D721Med (cell line): ENCODE results near the gene STXBP1.

ENCODE experiments used
- DNase-seq: peaks from one replicate; pipeline ENCODE4 v3.0.0; 2011; ENCODE audit warnings: low spot score; ENCODE audit not compliant: insufficient read length
- FAIRE-seq: peaks from 2 replicates; lab custom pipeline; 2011; peaks lifted over from hg19 to GRCh38; lab: Jason Lieb, UNC
- TF ChIP-seq, protein P1 (sequence below): IDR thresholded peaks from 2 replicates; pipeline ENCODE4 v1.5.1; 2012; ENCODE audit warnings: mild to moderate bottlenecking, control low read depth; ENCODE audit not compliant: insufficient read depth; ENCODE audit errors: missing control alignments

STXBP1 gene

DNA sequence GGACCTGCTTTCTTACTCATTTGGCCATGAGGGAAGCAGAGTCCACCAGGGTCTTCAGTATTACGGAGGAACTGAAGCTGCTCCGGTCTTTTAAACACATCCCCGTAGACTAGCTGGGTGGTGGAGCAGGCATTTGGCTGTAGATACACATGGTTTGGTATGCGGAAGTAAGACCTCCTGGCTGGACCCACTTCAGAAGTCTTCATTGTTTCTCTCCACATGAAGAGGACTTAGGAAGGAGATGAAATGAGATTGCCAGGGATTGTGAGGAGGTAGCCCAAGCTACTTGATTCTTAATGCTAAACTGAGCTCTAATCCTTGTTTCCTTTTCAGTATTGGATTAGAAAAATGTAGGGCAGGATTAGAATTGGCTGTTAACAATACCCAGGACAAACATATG lies 32.9 kb downstream of the STXBP1 start:
- DNase-seq (no peak), FAIRE-seq (peak; percentile 80)
- TF ChIP-seq, protein P1, sequence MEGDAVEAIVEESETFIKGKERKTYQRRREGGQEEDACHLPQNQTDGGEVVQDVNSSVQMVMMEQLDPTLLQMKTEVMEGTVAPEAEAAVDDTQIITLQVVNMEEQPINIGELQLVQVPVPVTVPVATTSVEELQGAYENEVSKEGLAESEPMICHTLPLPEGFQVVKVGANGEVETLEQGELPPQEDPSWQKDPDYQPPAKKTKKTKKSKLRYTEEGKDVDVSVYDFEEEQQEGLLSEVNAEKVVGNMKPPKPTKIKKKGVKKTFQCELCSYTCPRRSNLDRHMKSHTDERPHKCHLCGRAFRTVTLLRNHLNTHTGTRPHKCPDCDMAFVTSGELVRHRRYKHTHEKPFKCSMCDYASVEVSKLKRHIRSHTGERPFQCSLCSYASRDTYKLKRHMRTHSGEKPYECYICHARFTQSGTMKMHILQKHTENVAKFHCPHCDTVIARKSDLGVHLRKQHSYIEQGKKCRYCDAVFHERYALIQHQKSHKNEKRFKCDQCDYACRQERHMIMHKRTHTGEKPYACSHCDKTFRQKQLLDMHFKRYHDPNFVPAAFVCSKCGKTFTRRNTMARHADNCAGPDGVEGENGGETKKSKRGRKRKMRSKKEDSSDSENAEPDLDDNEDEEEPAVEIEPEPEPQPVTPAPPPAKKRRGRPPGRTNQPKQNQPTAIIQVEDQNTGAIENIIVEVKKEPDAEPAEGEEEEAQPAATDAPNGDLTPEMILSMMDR = no peak

DNA sequence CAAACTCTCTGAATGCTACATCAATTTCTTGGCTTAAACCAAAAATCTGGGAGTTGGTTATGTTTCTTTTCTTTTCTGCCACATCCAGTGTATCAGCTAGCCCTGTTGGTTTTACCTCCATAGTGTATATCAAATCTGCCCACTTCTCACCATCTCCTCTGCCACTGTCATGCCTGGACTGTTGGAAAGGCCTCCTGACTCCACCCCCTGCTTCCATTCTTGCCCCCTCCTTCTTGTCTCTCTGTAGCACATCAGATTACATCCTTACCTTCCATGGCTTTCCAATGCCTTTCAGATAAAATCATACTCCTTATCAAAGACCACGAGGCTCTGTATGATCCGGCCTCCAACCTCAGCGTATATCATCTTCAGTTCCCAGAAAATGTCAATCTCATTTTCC lies 35.4 kb downstream of the STXBP1 start:
- no peak for DNase-seq
- no peak for FAIRE-seq
- TF ChIP-seq, protein P1 = no peak

DNA sequence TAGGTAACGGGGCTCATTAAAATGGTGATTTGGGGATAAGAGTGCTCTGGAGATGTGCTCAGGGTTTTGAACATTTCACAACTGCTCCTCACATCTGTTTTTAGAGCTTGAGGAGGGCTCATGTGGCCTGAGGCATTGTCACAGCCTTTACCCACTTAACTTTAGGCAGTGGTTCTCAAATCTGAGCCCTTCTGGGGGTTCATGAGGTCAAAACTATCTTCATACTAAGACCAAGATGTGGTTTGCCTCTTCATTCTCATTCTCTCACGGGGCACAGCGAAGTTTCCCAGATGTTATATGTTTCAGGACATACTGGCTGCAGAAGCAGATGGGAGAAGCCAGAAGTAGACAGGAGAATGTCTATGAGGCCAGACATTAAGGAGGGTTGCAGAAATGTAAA lies 38.4 kb downstream of the STXBP1 start:
- TF ChIP-seq, protein P1 = no peak
- FAIRE-seq = no peak
- no peak for DNase-seq

DNA sequence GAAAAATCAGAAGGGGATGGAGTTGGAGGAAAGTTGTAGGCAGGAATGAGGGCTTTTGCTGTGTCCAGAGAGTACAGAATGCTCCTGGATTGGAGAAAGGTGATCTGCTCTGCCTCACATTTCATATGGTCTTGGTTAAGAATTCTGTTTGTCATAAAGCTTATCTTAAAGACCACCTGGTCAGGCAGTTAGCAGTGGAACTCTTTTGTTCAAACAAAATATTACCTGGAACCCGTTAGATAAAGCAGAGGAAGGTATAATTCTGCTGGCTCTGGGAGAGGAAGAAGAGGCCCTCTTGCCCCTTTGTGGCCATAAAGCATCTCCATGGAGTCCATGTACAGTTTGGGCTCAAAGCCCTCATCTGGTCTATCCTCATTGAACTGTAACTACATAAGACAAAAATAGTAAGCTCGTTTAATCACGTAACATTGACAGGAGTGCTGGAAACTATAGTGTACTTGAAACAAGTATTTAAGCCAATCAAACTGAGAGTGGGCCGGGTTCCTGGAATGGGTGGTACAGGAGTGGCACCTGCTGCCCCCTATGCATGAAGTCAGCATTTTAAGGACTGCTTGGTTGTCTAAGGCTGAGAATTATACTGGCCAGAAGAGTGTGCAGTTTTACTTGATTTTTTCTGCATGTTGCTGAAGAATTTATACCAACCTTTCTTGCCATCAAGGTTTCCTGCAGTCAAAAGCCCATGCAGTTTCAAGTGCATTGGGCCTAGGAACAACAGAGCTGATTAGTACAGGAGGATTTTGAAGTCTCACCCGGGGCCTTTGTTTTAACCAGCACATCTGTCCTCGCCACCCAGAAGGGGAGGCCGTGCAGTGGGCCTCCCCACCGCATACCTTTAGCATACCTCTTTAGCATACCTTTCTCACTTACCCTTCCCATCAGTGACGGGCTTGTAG lies 39.9 kb downstream of the STXBP1 start:
- FAIRE-seq = no peak
- TF ChIP-seq, protein P1 = no peak
- DNase-seq = no peak

DNA sequence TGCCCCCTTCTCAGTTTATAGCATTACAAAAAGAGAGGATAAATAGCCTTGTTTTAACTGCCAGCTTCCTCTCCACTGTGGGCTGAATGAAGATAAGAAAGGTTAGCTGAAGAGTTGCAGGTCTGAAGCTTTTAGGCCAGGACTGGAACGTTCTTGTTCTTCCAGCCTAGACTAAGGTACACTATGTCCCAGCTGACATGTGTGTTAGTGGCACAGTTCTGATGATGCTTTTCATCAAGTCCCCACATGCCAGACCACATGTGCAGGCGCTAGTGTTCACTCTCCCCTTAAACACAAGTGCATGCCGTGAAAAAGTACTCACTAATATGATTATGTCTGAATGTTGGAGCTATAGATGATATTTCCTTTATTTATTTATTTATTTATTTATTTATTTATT lies 40.7 kb downstream of the STXBP1 start:
- no peak for FAIRE-seq
- TF ChIP-seq, protein P1 = no peak
- no peak for DNase-seq

DNA sequence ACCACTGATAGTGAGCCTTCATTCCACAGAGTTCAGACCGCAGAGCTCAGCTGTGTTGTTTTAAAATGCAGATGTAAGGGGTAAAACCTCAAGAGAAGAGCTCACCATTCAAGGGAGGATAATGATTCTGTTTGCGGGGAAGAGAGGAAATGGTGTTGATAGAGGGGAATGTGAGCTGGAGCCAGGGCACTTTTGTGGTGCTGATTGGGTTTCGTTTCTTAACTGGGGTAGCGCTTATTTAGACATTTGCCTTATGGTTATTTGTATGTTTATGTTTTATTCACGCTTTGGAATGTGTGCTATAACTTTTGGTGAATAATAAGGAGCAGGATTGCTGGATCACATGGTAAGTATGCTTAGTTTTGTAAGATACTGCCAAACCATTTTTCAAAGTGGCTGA lies 42.5 kb downstream of the STXBP1 start:
- no peak for DNase-seq
- no peak for FAIRE-seq

More for the DNA sequence above, 42.5 kb downstream of the STXBP1 start:
- TF ChIP-seq, protein P1 = no peak
